Coronary artery (tissue), 2 donors: ENCODE measurements around the gene KAZALD1.

Source experiments
- DNase-seq: peaks from one replicate; pipeline ENCODE4 v3.0.0-alpha.2; 2017; ENCODE audit warnings: low spot score
- H3K27ac ChIP-seq, 2 donors: fragments of 200-600 bp; sonication (generic); one replicate each; pipeline ENCODE4 v1.5.1; 2016 to 2019
- H3K4me3 ChIP-seq: fragments of 200-600 bp; sonication (generic); 2 replicates; pipeline ENCODE4 v1.5.1; 2016; ENCODE audit warnings: mild to moderate bottlenecking, moderate library complexity
- CTCF ChIP-seq: fragments of 200-600 bp; sonication (generic); IDR thresholded peaks from one replicate; pipeline ENCODE4 v1.5.1; 2019; ENCODE audit warnings: antibody characterized with exemption

Gene KAZALD1

GRCh38 chr10:101063548-101064414 lies 2.0 kb downstream of the KAZALD1 start:
- no peak overlapping the region for H3K27ac ChIP-seq

GRCh38 chr10:101064415-101065030 lies 2.7 kb downstream of the KAZALD1 start:
- DNase-seq, result no peak
- Histone ChIP-seq H3K4me3 (no peak overlapping the region), H3K27ac (peak overlapping the region in 1 of 2 donors; percentile 91)
- no peak for TF ChIP-seq CTCF

More at GRCh38 chr10:101063548-101064414, 2.0 kb downstream of the KAZALD1 start:
- H3K4me3 ChIP-seq, result no peak overlapping the region
- DNase-seq, result no peak
- no peak for TF ChIP-seq CTCF

- Histone ChIP-seq H3K27ac (peak overlapping the region; percentile 76 to 91), H3K4me3 (peak overlapping the region; percentile 76)
- TF ChIP-seq CTCF, result no peak
- no peak for DNase-seq
These were observed 3.8 kb downstream of the KAZALD1 start for GRCh38 chr10:101065481-101066145.

DNA sequence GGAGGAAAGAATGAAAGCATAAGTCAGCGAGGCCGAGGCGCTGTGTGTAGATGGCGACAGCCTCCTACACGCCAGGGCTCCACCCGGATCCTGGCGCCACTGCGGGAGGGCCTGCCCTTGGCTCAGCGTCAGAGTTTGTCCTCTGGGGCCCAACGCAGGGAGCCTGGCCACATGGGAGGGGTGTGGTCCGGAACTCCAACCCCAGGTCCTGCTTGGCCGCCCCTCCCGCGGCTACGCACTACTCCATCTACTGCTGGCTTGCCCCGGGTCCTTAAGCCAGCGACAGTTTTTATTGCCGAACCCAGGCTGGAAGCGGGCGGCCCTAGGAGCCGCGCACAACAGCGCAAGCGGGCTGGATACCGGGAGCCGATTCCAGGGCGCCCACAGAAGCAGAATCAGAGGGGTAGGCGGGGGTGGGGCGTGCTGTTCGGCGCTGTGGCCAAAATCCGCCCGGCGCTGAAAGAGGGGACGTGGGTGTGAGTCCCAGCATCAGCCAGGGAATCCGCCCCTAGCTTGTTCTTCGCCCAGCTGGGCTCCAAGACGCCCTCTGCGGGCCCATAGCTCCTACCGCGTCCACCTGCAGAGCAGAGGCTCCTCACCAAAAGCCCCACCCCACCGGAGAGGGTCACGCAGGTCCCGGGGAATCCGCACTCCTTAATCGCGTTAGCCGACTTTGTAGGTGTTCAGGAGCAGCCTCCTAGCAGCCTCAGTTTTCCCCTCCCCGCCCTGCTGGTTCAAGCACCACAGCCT lies 4.5 kb downstream of the KAZALD1 start:
- peak; percentile 91 for DNase-seq
- Histone ChIP-seq H3K27ac (peak overlapping the region; percentile 76 to 91), H3K4me3 (peak overlapping the region; percentile 76)
- TF ChIP-seq CTCF, result peak; percentile 30

GRCh38 chr10:101066896-101067355 lies 5.1 kb downstream of the KAZALD1 start:
- H3K4me3 ChIP-seq, result peak overlapping the region; percentile 76
- TF ChIP-seq CTCF, result no peak
- DNase-seq, result no peak
- H3K27ac ChIP-seq, result peak overlapping the region; percentile 76 to 91

DNA sequence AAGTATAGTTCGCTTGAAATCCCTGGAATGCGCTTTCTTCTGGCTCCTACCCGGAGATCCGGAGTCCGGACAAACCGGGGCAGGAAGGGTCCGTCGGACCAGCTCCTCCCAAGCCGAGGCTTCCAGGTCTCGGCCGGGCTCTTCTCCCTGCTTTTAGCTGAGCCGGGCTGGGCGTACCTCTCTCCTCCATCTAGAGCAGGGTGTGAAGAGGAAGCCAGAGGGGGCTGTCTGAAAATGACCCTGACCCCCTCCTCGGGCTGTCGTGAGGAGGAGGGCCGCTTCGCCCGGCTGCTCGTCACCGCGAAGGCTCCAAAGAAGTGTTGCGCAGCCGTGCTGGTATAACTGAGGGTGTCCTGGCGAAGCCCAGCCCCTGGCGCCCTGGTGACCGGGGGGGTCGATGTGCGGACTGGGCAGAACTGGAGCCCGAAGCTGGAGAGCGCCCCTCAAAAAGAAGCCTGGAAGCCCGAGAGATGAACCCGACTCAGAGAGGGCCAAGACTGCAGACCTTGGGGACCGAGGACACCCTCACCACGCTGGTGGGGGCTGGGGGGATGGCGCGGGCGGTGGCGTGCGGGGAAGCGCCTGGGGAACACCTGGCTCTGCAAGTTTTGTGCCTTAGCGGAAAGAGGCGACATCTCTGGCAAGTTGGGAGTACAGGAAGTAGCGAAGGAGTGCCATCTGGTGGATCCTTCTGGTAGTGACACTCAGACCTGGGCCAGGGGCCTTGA lies 5.7 kb downstream of the KAZALD1 start:
- Histone ChIP-seq H3K27ac (peak overlapping the region; percentile 76 to 91), H3K4me3 (peak overlapping the region; percentile 76)
- peak; percentile 85 for DNase-seq
- peak; percentile 46 for TF ChIP-seq CTCF
